Neural cell (in vitro differentiated cells): ENCODE data around the gene WDR7. TPM values are rescaled to one million over a fixed set of nuclear protein-coding genes. Genes with fewer than 3 reads are reported as not detected.

Source experiments
- H2AFZ ChIP-seq: fragments of 200-600, 300-800 bp; sonication (generic), shearing (Covaris generic); 2 replicates; pipeline ENCODE4 v1.6.0; 2014; ENCODE audit warnings: low read depth, mild to moderate bottlenecking, antibody characterized with exemption, low read length, moderate library complexity
- H3F3A ChIP-seq: fragments of 200-600 bp; shearing (Covaris generic); 2 replicates; pipeline ENCODE4 v1.6.1; 2016; ENCODE audit warnings: mild to moderate bottlenecking, moderate library complexity, mixed read lengths, antibody characterized with exemption, low read length; ENCODE audit not compliant: insufficient read depth, poor library complexity, severe bottlenecking
- H3K27ac ChIP-seq: fragments of 200-600, 300-800 bp; sonication (generic), shearing (Covaris generic); 2 replicates; pipeline ENCODE4 v1.5.1; 2014; ENCODE audit warnings: mild to moderate bottlenecking, low read length, moderate library complexity
- H3K27me3 ChIP-seq: fragments of 300-800, 200-600 bp; sonication (generic), shearing (Covaris generic); 2 replicates; pipeline ENCODE4 v1.6.0; 2014; ENCODE audit warnings: mild to moderate bottlenecking, low read depth, low read length, moderate library complexity; ENCODE audit not compliant: insufficient read depth
- H3K36me3 ChIP-seq: fragments of 300-800, 200-600 bp; sonication (generic), shearing (Covaris generic); 2 replicates; pipeline ENCODE4 v1.5.1; 2014; ENCODE audit warnings: mild to moderate bottlenecking, antibody characterized with exemption, low read length, moderate library complexity; ENCODE audit not compliant: insufficient read depth
- H3K4me2 ChIP-seq: fragments of 300-800, 200-600 bp; sonication (generic), shearing (Covaris generic); 2 replicates; pipeline ENCODE4 v1.6.0; 2014; ENCODE audit warnings: mild to moderate bottlenecking, low read length
- H3K4me3 ChIP-seq: fragments of 300-800, 200-600 bp; sonication (generic), shearing (Covaris generic); 2 replicates; pipeline ENCODE4 v1.5.1; 2014; ENCODE audit warnings: mild to moderate bottlenecking, low read length, moderate library complexity
- H3K79me2 ChIP-seq: fragments of 200-600 bp; shearing (Covaris generic); replicated peaks from 2 replicates; pipeline ENCODE4 v1.6.0; 2014; ENCODE audit warnings: mild to moderate bottlenecking, low read length, moderate library complexity; ENCODE audit not compliant: insufficient read depth
- H3K9ac ChIP-seq: fragments of 300-800, 200-600 bp; sonication (generic), shearing (Covaris generic); 2 replicates; pipeline ENCODE4 v1.6.1; 2016; ENCODE audit warnings: mild to moderate bottlenecking, low read length, mixed read lengths
- H3K9me2 ChIP-seq: fragments of 200-600 bp; shearing (Covaris generic); 2 replicates; pipeline ENCODE4 v1.6.1; 2016; ENCODE audit warnings: mild to moderate bottlenecking, low read length, mixed read lengths; ENCODE audit not compliant: insufficient read depth
- H3K9me3 ChIP-seq: fragments of 200-600, 300-800 bp; sonication (generic), shearing (Covaris generic); 2 replicates; pipeline ENCODE4 v1.6.1; 2016; ENCODE audit warnings: mild to moderate bottlenecking, mixed run types, low read length, moderate library complexity, mixed read lengths
- H4K20me1 ChIP-seq: fragments of 200-600 bp; shearing (Covaris generic); 2 replicates; pipeline ENCODE4 v1.6.1; 2016; ENCODE audit warnings: mild to moderate bottlenecking, mixed run types; ENCODE audit not compliant: insufficient read depth
- EP300 ChIP-seq: fragments of 450-650 bp; conservative IDR thresholded peaks from 2 replicates; pipeline ENCODE4 v1.6.1; 2014; ENCODE audit warnings: antibody characterized with exemption, mild to moderate bottlenecking, moderate library complexity; ENCODE audit not compliant: poor library complexity, severe bottlenecking
- EZH2 ChIP-seq: fragments of 200-600, 300-800 bp; shearing (Covaris generic), sonication (generic); IDR thresholded peaks from 2 replicates; pipeline ENCODE4 v1.6.1; 2014; ENCODE audit warnings: antibody characterized with exemption, low read length, borderline replicate concordance, mild to moderate bottlenecking; ENCODE audit not compliant: insufficient read depth, poor library complexity, severe bottlenecking
- MXI1 ChIP-seq: fragments of 450-650 bp; conservative IDR thresholded peaks from 2 replicates; pipeline ENCODE4 v1.6.1; 2014; ENCODE audit warnings: antibody characterized with exemption, mild to moderate bottlenecking; ENCODE audit not compliant: poor library complexity, severe bottlenecking
- POLR2AphosphoS5 ChIP-seq: IDR thresholded peaks from 2 replicates; pipeline ENCODE4 v1.6.1; 2012
- RAD21 ChIP-seq: fragments of 450-650 bp; conservative IDR thresholded peaks from 2 replicates; pipeline ENCODE4 v1.6.1; 2014; ENCODE audit warnings: antibody characterized with exemption, mild to moderate bottlenecking, moderate library complexity
- SMC3 ChIP-seq: fragments of 450-650 bp; conservative IDR thresholded peaks from 2 replicates; pipeline ENCODE4 v1.6.1; 2014; ENCODE audit warnings: antibody characterized with exemption, mild to moderate bottlenecking, moderate library complexity; ENCODE audit not compliant: poor library complexity
- TAF1 ChIP-seq: IDR thresholded peaks from 2 replicates; pipeline ENCODE4 v1.6.1; 2012; ENCODE audit warnings: low read depth
- polyA plus RNA-seq: library from polyadenylated mRNA; depleted of rRNA; stranded (reverse); fragments of >200 nt; gene quantifications from 2 replicates; pipeline ENCODE4 v1.2.3, GENCODE V29; 2014
- TF ChIP-seq, protein P1 (sequence below): IDR thresholded peaks from 2 replicates; pipeline ENCODE4 v1.6.1; 2012; ENCODE audit warnings: borderline replicate concordance
- TF ChIP-seq, protein P2 (sequence below): fragments of 450-650 bp; IDR thresholded peaks from 2 replicates; pipeline ENCODE4 v1.5.1; 2014; ENCODE audit warnings: antibody characterized with exemption, mild to moderate bottlenecking, moderate library complexity; ENCODE audit not compliant: poor library complexity, severe bottlenecking

Gene WDR7
- polyA plus RNA-seq, 1 donor from 2014 or later = 15.1 TPM

DNA sequence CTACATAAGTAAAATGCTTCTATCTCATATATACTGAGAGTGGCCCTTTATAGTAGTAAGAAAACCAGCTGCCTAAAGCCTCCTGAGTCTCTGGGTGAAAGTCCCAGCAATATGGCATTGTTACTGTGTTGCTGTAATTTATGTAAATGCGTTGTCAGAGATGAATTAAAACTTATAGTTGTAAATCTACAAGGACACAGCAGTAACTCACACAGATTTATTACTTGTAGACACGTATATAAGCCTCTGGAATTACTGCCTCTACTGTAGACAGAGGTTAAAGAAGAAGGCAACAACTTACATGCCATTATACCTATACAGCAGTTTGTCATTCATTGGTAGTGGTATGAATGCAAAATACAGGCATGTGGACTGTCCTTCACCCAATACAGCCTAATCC lies 326.6 kb downstream of the WDR7 start:
- no peaks in the 10 kb centered on the region for H3K27me3 ChIP-seq
- H4K20me1 ChIP-seq = no peaks in the 10 kb centered on the region
- H3K4me3 ChIP-seq = no peak overlapping the region
- no peak overlapping the region for H3K9ac ChIP-seq
- H3K27ac ChIP-seq = no peak overlapping the region
- H3K79me2 ChIP-seq = no peaks in the 10 kb centered on the region
- H3F3A ChIP-seq = no peaks in the 10 kb centered on the region
- no peaks in the 10 kb centered on the region for H3K9me2 ChIP-seq
- H3K9me3 ChIP-seq = no peaks in the 10 kb centered on the region
- H3K36me3 ChIP-seq = no peaks in the 10 kb centered on the region
- H2AFZ ChIP-seq = no peak overlapping the region
- H3K4me2 ChIP-seq = no peak overlapping the region
- no peak for TF ChIP-seq EZH2
- no peak for TF ChIP-seq TAF1
- TF ChIP-seq, protein P1, sequence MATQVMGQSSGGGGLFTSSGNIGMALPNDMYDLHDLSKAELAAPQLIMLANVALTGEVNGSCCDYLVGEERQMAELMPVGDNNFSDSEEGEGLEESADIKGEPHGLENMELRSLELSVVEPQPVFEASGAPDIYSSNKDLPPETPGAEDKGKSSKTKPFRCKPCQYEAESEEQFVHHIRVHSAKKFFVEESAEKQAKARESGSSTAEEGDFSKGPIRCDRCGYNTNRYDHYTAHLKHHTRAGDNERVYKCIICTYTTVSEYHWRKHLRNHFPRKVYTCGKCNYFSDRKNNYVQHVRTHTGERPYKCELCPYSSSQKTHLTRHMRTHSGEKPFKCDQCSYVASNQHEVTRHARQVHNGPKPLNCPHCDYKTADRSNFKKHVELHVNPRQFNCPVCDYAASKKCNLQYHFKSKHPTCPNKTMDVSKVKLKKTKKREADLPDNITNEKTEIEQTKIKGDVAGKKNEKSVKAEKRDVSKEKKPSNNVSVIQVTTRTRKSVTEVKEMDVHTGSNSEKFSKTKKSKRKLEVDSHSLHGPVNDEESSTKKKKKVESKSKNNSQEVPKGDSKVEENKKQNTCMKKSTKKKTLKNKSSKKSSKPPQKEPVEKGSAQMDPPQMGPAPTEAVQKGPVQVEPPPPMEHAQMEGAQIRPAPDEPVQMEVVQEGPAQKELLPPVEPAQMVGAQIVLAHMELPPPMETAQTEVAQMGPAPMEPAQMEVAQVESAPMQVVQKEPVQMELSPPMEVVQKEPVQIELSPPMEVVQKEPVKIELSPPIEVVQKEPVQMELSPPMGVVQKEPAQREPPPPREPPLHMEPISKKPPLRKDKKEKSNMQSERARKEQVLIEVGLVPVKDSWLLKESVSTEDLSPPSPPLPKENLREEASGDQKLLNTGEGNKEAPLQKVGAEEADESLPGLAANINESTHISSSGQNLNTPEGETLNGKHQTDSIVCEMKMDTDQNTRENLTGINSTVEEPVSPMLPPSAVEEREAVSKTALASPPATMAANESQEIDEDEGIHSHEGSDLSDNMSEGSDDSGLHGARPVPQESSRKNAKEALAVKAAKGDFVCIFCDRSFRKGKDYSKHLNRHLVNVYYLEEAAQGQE = no peak
- TF ChIP-seq SMC3 = no peak
- TF ChIP-seq POLR2AphosphoS5 = no peak
- no peak for TF ChIP-seq MXI1
- no peak for TF ChIP-seq EP300
- TF ChIP-seq, protein P2, sequence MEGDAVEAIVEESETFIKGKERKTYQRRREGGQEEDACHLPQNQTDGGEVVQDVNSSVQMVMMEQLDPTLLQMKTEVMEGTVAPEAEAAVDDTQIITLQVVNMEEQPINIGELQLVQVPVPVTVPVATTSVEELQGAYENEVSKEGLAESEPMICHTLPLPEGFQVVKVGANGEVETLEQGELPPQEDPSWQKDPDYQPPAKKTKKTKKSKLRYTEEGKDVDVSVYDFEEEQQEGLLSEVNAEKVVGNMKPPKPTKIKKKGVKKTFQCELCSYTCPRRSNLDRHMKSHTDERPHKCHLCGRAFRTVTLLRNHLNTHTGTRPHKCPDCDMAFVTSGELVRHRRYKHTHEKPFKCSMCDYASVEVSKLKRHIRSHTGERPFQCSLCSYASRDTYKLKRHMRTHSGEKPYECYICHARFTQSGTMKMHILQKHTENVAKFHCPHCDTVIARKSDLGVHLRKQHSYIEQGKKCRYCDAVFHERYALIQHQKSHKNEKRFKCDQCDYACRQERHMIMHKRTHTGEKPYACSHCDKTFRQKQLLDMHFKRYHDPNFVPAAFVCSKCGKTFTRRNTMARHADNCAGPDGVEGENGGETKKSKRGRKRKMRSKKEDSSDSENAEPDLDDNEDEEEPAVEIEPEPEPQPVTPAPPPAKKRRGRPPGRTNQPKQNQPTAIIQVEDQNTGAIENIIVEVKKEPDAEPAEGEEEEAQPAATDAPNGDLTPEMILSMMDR = no peak
- TF ChIP-seq RAD21 = no peak

DNA sequence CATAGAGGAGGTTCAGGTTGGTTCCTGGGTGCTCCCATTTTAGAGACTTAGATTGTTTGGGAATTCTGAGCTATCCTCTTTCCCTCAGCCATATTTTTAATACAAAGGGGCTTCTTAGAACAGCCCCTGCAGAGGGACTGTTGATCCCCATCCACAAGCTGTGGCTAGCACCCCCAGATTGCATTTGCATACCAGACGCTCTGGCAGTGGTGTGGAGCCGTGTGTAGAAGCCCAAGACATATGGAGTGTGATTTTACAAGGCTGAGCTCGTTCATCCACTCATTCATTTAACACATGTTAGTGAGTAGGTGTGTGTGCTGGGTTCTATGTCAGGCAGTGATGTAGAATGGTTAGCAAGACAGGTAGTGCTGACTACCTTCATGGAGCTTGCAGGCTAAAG lies 329.0 kb downstream of the WDR7 start:
- Histone ChIP-seq H3K4me2 (no peak overlapping the region), H3K9me3 (no peaks in the 10 kb centered on the region), H3K4me3 (no peak overlapping the region), H3K9ac (no peak overlapping the region), H3K36me3 (no peaks in the 10 kb centered on the region), H3K9me2 (no peaks in the 10 kb centered on the region), H3K27me3 (no peaks in the 10 kb centered on the region), H3K79me2 (no peaks in the 10 kb centered on the region), H4K20me1 (no peaks in the 10 kb centered on the region), H3F3A (no peaks in the 10 kb centered on the region), H2AFZ (no peak overlapping the region), H3K27ac (no peak overlapping the region)
- TF ChIP-seq EP300 (no peak), RAD21 (no peak), POLR2AphosphoS5 (no peak), MXI1 (no peak), EZH2 (no peak), TAF1 (no peak), SMC3 (no peak)
- TF ChIP-seq, protein P1 = no peak
- TF ChIP-seq, protein P2 = no peak
